Uterus (tissue), 4 donors: ENCODE results near the gene SGMS1. TPM values are rescaled to one million over a fixed set of nuclear protein-coding genes. Genes with fewer than 3 reads are reported as not detected.
"Not testable (repeated sequence)": the region's sequence is repeated elsewhere in the genome, so short reads cannot be mapped to it uniquely, and the experiment has no call there.

ENCODE experiments used
- DNase-seq, 2 donors: peaks; one replicate each; pipeline ENCODE4 v3.0.0-alpha.2; 2019 to 2020
- H3K27ac ChIP-seq, 2 donors: fragments of 200-600 bp; sonication (generic); 1 replicate in 1 of 2; 2 replicates in 1 of 2; pipeline ENCODE4 v1.5.1; 2016 to 2018
- H3K27me3 ChIP-seq, 2 donors: fragments of 200-600 bp; sonication (generic); one replicate each; pipeline ENCODE4 v1.5.1; 2018 to 2019; ENCODE audit warnings: control low read depth in 1 of 2
- H3K36me3 ChIP-seq, 2 donors: fragments of 200-600 bp; sonication (generic); one replicate each; pipeline ENCODE4 v1.5.1; 2019; ENCODE audit warnings: control low read depth in 1 of 2
- H3K4me1 ChIP-seq, 2 donors: fragments of 200-600 bp; sonication (generic); one replicate each; pipeline ENCODE4 v1.5.1; 2018 to 2019; ENCODE audit warnings: control low read depth in 1 of 2
- H3K4me3 ChIP-seq, 2 donors: fragments of 200-600 bp; sonication (generic); 1 replicate in 1 of 2; 2 replicates in 1 of 2; pipeline ENCODE4 v1.5.1; 2018 to 2019; ENCODE audit warnings: mild to moderate bottlenecking in 1 of 2
- H3K9me3 ChIP-seq, 2 donors: fragments of 200-600 bp; sonication (generic); one replicate each; pipeline ENCODE4 v1.5.1; 2019; ENCODE audit warnings: control low read depth in 1 of 2
- CTCF ChIP-seq, 4 experiments: fragments of 200-600 bp in 2 of 4; fragments of 450-650 bp in 2 of 4; sonication (generic) in 2 of 4; IDR thresholded peaks; one replicate each; pipeline ENCODE4 v1.5.1; 2016 to 2019; ENCODE audit warnings: antibody characterized with exemption in 4 of 4, mild to moderate bottlenecking in 2 of 4, moderate library complexity in 1 of 4
- POLR2A ChIP-seq, 2 donors: fragments of 450-650 bp; IDR thresholded peaks; one replicate each; pipeline ENCODE4 v1.6.1; 2016; ENCODE audit warnings: antibody characterized with exemption in 2 of 2, mild to moderate bottlenecking in 1 of 2, moderate library complexity in 1 of 2
- intact Hi-C: fragments of 100-400 bp; cut with DNase I; formaldehyde crosslinking; loops from one replicate; pipeline ENCODE4 v1.15.1; 2023; ENCODE audit warnings: low total_unique reads
- total RNA-seq, 4 donors: library from RNA; depleted of rRNA in 3 of 4; stranded (reverse); fragments of >200 nt in 3 of 4; gene quantifications; one replicate each; pipeline versions ENCODE4 v1.1.0 to v1.2.4, GENCODE V29; 2014 to 2023
- donor health status: DM: yes; HTN: yes; CAD: no.

SGMS1 gene
- total RNA-seq, 4 donors from 2014 or later: 38.0 to 102 (median 57.7) TPM

GRCh38 chr10:50453940-50454339 lies 169.8 kb downstream of the SGMS1 start:
- Histone ChIP-seq H3K4me3 (no peak overlapping the region), H3K9me3 (no peaks in the 10 kb centered on the region), H3K4me1 (no peaks in the 10 kb centered on the region), H3K27me3 (no peaks in the 10 kb centered on the region), H3K36me3 (no peaks in the 10 kb centered on the region), H3K27ac (no peak overlapping the region)
- no peak for DNase-seq
- intact Hi-C loops: no loop called here
- TF ChIP-seq POLR2A (IDR thresholded peaks at IDR 0.05) (no peak), CTCF (IDR thresholded peaks at IDR 0.05) (no peak)

- Histone ChIP-seq H3K4me1 (no peaks in the 10 kb centered on the region), H3K4me3 (no peak overlapping the region), H3K27ac (no peak overlapping the region), H3K36me3 (no peaks in the 10 kb centered on the region), H3K27me3 (no peaks in the 10 kb centered on the region), H3K9me3 (no peaks in the 10 kb centered on the region)
- TF ChIP-seq CTCF (IDR thresholded peaks at IDR 0.05) (no peak), POLR2A (IDR thresholded peaks at IDR 0.05) (no peak)
- intact Hi-C loops: no loop called here
- DNase-seq: no peak
Measured at GRCh38 chr10:50452603-50453002, 171.2 kb downstream of the SGMS1 start.

- DNase-seq: no peak
- no peaks in the 10 kb centered on the region for H3K27me3 ChIP-seq
- no peaks in the 10 kb centered on the region for H3K4me1 ChIP-seq
- H3K36me3 ChIP-seq: no peaks in the 10 kb centered on the region
- TF ChIP-seq CTCF (IDR thresholded peaks at IDR 0.05): no peak
- no peak for TF ChIP-seq POLR2A (IDR thresholded peaks at IDR 0.05)
- H3K9me3 ChIP-seq: no peaks in the 10 kb centered on the region
- H3K4me3 ChIP-seq: no peak overlapping the region
- intact Hi-C loops: no loop called here
- H3K27ac ChIP-seq: no peak overlapping the region
Measured at GRCh38 chr10:50447691-50448090, 176.1 kb downstream of the SGMS1 start.

- H3K4me1 ChIP-seq, H3K36me3 ChIP-seq, H3K9me3 ChIP-seq, intact Hi-C loops, DNase-seq, H3K27me3 ChIP-seq, H3K4me3 ChIP-seq, H3K27ac ChIP-seq: not testable (repeated sequence)
Measured at GRCh38 chr10:50445777-50446176, 178.0 kb downstream of the SGMS1 start.

GRCh38 chr10:50440489-50440888 lies 183.3 kb downstream of the SGMS1 start:
- no peaks in the 10 kb centered on the region for H3K4me1 ChIP-seq
- intact Hi-C loops: no loop called here
- no peaks in the 10 kb centered on the region for H3K27me3 ChIP-seq
- no peak for TF ChIP-seq CTCF (IDR thresholded peaks at IDR 0.05)
- TF ChIP-seq POLR2A (IDR thresholded peaks at IDR 0.05): no peak
- H3K36me3 ChIP-seq: no peaks in the 10 kb centered on the region
- no peak overlapping the region for H3K4me3 ChIP-seq
- H3K9me3 ChIP-seq: no peaks in the 10 kb centered on the region
- no peak for DNase-seq
- H3K27ac ChIP-seq: no peak overlapping the region

GRCh38 chr10:50439806-50440205 lies 183.9 kb downstream of the SGMS1 start:
- Histone ChIP-seq H3K27ac (no peak overlapping the region), H3K36me3 (no peaks in the 10 kb centered on the region), H3K27me3 (no peaks in the 10 kb centered on the region), H3K4me3 (no peak overlapping the region), H3K9me3 (no peaks in the 10 kb centered on the region), H3K4me1 (no peaks in the 10 kb centered on the region)
- intact Hi-C loops: no loop called here
- TF ChIP-seq CTCF (IDR thresholded peaks at IDR 0.05) (no peak), POLR2A (IDR thresholded peaks at IDR 0.05) (no peak)
- no peak for DNase-seq
